ENCODE results near the gene IFRD1.

IFRD1 gene

DNA sequence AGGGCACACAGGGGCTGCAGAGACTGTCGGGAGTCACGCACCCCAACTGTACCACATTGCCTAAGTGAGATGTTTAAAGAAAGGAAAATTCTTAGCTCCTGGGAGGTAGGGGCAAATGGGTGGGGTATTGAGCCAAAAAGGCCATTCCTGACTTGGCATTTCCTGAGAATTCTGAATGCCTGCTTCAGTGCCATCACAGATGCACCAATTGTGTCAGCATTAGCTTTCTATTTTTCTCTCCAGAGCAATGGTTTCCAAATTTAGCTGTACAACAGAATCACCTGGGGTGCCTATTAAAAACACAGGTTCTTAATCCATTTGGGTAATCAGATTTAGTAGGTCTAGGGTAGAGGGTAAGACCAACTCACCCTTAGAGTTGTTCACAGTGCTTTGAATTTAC is 73.6 kb downstream of the IFRD1 start:
- TF ChIP-seq, protein P1, sequence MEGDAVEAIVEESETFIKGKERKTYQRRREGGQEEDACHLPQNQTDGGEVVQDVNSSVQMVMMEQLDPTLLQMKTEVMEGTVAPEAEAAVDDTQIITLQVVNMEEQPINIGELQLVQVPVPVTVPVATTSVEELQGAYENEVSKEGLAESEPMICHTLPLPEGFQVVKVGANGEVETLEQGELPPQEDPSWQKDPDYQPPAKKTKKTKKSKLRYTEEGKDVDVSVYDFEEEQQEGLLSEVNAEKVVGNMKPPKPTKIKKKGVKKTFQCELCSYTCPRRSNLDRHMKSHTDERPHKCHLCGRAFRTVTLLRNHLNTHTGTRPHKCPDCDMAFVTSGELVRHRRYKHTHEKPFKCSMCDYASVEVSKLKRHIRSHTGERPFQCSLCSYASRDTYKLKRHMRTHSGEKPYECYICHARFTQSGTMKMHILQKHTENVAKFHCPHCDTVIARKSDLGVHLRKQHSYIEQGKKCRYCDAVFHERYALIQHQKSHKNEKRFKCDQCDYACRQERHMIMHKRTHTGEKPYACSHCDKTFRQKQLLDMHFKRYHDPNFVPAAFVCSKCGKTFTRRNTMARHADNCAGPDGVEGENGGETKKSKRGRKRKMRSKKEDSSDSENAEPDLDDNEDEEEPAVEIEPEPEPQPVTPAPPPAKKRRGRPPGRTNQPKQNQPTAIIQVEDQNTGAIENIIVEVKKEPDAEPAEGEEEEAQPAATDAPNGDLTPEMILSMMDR (IDR thresholded peaks at IDR 0.05; ENCODE audit: low read length, missing control alignments), result no peak
- no peak for DNase-seq (ENCODE audit: low read depth)
- no peak overlapping the region for H3K4me3 ChIP-seq (replicated peaks; ENCODE audit: low read depth, low read length)

Data from fibroblast of pulmonary artery (primary cell).